HS-27A (cell line): ENCODE data around the gene GCNT3.

ENCODE experiments used
- DNase-seq: peaks from one replicate; pipeline ENCODE4 v3.0.0-alpha.2; 2012; ENCODE audit warnings: low read depth, missing footprints

GCNT3 gene, protein sequence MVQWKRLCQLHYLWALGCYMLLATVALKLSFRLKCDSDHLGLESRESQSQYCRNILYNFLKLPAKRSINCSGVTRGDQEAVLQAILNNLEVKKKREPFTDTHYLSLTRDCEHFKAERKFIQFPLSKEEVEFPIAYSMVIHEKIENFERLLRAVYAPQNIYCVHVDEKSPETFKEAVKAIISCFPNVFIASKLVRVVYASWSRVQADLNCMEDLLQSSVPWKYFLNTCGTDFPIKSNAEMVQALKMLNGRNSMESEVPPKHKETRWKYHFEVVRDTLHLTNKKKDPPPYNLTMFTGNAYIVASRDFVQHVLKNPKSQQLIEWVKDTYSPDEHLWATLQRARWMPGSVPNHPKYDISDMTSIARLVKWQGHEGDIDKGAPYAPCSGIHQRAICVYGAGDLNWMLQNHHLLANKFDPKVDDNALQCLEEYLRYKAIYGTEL

DNA sequence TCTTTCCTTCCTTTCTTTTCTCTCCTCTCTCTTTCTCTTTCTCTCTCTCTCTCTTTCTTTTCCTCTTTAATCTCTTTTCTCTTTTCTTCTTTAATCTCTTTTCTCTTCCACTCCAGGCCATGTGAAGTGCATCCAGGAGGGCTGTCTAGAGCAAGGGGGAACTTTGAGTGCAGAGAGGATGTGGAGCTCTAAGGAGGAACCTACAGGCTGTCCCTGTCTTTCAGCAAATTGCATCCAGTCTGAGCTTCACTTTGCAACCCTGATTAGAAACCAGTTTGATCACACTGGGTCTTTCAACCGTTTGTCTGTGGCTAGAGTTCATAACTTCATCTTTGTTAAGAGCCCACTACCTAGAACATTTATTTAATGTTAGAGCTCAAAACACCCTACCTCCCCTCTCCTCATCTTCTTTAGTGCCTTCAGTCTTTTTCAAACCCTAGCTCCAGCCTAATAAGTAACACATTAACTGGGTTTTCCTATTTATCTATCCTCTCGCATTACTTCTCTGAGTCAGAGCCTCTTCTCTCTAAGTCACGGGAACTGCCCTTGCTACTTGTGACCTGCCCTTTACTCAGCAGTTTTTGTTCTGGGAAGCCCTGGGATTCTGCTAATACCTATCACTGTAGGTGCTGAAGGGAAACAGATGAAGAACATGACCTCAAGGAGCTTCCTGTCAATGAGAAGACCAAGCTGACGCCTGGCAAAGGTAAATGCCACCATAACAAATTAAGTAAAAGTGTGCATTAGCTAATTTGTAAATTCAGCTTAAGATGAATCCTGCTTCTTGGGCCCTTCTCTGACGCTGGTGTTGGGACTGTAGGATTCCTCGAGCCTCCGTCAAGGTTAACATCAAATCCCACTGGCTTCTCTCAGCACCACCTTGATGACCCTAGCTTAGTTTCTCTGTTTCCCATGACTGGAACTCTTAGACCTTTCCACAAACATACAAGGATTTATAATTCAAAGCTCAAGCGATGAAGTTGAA lies at the start of gene GCNT3:
GCNT3 (plus strand) TSS at position 508 of the 985 bp plus-strand sequence. CDS start 6,456 bp downstream, outside the sequence.
- no peak for DNase-seq

DNA sequence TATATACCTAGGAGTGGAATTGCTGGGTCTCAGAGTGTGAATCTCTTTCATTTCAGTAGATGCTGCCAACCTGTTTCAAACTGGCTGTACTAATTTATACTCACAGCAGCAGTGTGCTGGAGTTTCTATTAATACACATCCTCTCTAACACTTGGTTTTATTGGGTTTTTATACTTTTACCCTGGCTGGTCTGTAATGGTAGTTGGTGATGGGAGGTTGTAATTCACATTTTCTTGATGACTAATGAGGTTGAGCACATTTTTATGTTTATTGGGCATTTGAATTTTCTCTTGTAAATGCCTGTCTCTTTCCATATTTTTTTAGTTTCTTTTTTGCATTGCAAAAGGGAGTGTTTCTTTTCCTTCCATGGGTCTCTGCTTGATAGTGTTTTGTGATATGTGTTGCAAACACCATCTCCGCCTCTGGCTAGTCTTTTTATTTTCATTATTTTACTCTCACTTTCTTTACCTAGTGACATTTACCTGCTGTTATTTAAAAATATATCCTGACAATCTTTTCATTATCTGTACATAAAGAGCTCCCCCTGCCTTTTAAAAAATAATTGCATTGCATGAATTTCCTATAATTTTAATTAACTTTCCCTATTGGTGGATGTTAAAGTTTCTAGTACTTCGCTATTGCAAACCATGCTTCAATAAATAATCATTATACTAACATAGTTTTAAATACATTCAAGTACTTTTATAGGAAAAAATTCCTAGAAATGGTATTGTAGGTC lies 49.0 kb upstream of the GCNT3 start:
- DNase-seq, result no peak

DNA sequence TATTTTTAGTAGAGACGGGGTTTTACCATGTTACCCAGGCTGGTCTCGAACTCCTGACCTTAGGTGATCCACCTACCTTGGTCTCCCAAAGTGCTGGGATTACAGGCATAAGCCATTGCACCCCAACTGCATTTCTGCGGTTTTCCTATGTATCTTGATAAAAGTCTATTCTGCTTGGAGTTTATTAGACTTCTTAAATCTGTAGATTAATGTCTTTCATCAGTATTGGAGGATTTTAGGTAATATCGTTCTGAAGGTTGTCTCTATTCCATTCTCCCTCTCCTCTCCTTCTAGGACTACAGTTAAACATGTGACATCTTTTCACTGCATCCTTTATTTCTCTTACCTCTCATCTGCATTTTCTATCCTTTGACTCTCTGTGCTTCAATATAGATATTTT lies 46.3 kb upstream of the GCNT3 start:
- DNase-seq, result no peak

DNA sequence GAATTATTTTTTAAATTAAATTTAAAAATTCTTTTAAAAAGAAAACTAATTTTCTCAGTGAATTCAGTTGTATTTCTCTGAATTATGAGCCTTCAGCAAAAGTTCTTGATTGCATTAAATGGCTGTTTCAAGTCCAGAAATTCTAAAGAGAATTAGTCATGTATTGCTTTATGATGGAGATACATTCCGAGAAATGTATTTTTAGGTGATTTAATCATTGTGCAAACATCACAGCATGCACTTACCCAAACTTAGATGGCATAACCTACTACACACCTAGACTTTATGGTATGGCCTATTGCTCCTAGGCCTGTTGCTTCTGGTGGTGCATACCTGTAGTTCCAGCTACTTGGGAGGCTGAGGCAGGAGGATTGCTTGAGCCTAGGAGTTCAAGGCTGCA lies 44.3 kb upstream of the GCNT3 start:
- DNase-seq, result no peak

DNA sequence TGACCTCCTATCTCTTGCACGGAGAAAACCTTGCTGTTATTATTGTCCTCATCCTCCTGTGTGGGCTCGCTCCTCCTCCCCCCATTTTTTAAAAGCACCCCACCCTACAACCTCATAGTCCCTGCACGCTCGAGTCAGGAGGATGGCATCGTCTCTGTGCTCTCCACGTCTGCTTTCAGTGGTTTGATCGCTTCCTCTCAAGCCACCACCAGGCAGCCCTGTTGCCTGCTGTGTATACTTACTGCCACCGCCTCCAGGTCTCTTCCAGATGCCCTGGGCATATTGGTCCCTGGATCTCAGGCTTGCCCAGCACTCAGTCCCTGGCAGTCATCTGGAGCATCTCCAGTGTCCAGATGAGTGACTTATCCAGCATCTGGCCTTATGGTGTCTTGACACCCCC lies 42.1 kb upstream of the GCNT3 start:
- DNase-seq, result no peak

GRCh38 chr15:59570315-59570714 lies 41.3 kb upstream of the GCNT3 start:
- DNase-seq, result no peak

DNA sequence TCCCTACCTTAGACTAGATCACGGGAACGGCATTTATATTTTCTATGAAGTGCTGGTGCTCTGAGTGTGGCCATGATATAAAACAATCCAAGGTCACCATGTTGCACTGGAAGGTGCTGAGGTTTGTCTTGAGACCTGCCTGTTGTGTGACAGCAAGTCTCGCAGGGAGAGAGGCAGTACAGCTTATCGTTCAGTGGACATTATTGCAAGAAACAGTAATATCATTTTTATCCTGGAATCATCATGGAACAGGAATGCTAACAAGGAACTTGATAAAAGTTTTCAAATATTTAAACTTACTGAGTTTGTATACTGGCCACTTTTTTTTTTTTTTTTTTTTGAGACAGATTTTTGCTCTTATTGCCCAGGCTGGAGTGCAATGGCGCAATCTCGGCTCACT lies 40.0 kb upstream of the GCNT3 start:
- DNase-seq, result no peak

DNA sequence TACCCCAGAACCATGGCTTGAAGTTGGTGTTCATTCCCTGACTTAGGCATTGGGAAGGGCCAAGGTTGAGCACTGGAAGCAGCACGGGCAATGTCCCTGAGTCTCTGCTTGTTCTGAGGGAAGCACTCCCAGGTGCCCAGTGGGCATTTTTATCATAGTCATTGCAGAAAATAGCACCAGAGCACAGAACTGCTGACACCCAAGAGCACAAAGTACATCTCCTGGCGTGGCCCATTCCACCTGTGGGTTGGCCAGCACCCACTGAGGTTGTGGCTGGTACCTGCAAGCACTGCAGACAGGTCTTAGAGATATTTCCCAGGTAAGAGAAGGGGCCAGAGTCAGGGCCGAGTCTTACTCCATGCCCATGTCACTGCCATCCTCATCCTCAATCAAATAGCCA lies 28.5 kb upstream of the GCNT3 start:
- no peak for DNase-seq

GRCh38 chr15:59587085-59587826 lies 24.3 kb upstream of the GCNT3 start:
- no peak for DNase-seq

GRCh38 chr15:59590027-59590426 lies 21.6 kb upstream of the GCNT3 start:
- no peak for DNase-seq

DNA sequence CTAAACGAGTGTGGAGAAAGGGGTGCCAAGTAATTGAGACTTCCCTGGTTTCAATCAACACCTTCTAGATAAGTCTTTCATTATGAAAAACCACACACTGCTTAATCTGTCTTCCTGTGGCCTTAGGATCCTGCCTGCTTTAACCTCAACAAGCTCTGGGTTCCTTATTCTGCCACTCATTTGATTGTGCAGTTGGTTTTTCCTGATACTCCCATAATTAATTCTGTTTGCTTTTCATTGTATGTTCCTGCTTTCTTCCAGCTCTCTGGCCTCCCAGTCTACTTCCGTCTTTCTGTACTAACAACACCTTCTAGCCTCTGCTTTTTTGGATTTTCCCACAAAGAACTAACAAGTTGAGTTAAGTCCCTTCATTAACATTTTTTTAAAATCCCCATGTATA lies 20.2 kb upstream of the GCNT3 start:
- DNase-seq, result no peak

DNA sequence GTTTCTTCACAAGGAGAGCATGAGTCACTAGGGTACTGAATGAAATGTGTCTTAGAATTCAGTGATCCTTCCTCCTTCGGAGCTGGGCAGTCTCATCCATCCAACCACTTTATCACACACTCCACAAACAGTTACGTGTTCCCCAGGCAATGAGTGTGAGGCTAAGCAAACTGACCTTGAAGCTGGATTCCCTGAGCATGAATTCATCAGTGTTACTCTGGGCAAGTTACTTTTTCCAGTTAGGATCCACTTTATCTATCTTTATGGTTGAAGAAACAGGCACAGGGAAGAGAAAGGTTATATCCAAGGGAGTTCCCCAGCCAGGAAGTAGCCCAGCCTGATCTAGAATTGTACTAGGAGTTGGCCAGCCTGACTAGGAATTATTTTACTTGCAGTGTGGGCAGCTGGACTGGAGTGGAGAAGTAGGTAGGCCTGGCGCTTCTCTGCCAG lies 17.1 kb upstream of the GCNT3 start:
- DNase-seq, result no peak

DNA sequence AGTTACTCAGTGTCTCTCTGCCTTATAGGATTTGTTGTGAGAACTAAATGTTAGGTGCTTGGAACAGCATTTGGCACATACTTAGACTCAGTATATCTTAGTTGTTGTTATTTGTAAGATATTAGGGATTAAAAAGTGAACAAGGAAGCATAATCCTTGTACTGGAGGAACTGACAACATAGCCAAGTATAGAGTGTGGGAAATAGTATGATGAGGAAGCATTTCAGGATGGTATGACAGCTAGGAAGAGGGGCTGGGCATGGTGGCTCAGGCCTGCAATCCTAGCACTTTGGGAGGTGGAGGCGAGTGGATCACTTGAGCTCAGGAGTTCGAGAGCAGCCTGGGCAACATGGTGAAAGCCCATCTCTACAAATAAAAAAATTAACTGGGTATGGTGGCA lies 16.6 kb upstream of the GCNT3 start:
- DNase-seq, result no peak

GRCh38 chr15:59595434-59595915 lies 16.1 kb upstream of the GCNT3 start:
- no peak for DNase-seq

DNA sequence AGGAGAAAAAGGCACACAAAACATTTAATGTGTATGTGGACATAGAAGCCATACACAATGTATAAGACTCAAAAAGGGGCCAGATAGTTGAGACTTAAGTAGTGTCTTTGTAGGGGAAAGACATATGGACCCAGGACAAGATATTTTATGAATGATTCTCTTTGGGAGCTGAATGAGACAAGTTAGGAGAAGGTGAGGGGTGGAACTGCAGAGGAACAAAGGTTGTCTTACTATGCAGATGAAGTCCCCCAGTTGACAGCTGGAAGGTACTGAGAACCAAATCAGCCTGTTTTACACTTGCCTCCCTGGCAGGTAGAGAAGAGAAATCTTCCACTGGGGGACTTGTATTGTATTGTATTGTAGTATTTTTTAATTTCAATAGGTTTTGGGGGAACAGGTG lies 14.9 kb upstream of the GCNT3 start:
- DNase-seq, result no peak

DNA sequence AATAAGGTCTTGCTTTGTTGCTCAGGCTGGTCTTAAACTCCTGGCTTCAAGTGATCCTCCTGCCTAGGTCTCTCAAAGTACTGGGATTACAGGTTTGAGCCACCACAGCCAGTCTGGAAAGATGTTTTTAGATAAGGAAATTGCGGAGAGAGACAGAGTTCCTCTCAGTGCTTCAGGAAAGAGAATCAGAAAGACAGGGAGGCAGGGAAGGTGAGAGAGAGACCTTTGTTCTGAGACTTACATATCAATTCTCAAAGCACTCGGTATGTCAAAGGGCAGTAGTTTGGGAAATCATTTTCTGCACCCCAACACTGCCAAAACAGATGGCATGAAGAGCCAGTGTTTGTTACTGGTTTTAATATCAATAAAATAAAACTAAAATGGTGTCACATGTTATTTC lies 13.1 kb upstream of the GCNT3 start:
- no peak for DNase-seq

DNA sequence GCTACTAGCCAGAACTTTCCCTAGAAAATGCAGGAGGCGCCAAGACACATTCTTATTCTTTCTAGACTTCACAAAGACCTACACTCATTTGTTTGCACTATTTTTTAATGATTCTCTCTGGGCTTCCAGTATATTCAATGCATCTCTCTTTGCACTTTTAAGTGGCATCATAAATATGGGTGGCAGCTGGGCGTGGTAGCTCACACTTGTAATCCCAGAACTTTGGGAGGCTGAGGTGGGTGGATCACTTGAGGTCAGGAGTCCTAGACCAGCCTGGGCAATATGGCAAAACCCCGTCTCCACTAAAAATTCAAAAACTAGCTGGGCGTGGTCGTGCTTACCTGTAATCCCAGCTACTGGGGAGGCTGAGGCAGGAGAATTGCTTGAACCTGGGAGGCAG lies 5.6 kb upstream of the GCNT3 start:
- DNase-seq, result no peak

DNA sequence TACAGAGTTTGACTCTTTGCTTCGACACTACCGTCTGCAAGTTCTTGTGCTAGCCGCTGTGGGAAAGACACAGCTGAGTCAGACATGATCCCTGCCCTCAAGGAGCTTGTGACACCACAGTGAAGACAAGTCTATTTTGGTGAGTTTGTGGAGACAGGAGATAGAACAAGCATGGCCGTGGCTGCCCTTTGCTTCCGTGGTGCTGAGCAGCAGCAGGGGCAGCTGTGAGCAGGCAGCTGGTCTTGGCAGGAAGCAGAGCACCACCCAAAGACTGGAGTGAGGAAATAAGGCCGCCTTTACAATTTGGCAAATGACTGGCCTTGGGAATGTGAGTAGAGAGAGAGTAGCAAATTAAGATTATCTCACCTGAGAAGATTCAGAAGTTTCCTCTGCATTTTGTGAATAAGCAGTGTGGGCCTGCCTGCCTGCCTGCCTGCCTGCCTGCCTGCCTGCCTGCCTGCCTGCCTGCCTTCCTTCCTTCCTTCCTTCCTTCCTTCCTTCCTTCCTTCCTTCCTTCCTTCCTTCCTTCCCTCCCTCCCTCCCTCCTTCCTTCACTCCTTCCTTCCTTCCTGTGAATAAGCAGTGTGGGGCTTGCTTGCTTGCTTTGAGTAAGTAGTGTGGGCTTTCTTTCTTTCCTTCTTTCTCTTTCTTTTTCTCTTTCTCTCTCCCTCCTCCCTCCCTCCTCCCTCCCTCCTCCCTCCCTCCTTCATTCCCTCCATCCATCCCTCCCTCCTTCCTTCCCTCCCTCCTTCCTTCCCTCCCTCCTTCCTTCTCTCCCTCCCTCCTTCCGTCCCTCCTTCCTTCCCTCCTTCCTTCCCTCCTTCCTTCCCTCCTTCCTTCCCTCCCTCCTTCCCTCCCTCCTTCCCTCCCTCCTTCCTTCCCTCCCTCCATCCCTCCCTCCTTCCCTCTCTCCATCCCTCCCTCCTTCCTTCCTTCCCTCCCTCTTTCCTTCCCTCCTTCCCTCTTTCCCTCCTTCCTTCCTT lies 1.6 kb upstream of the GCNT3 start:
- DNase-seq, result no peak

- no peak for DNase-seq
These were observed 2.6 kb downstream of the GCNT3 start for GRCh38 chr15:59614153-59614552.

- no peak for DNase-seq
These were observed 4.1 kb downstream of the GCNT3 start for GRCh38 chr15:59615661-59616060.
